ENCODE measurements around the gene PRMT9.

- TF ChIP-seq CTCF (IDR thresholded peaks at IDR 0.05) (no peak), POLR2AphosphoS5 (IDR thresholded peaks at IDR 0.05) (no peak), EP300 (IDR thresholded peaks at IDR 0.05) (no peak), POLR2A (IDR thresholded peaks at IDR 0.05) (no peak)
These were observed 25.5 kb downstream of the PRMT9 start for GRCh38 chr4:147658501-147658900.

Data from suprapubic skin (tissue), 4 donors.